A172 (cell line): ENCODE results near the gene NFIX. TPM values are rescaled to one million over a fixed set of nuclear protein-coding genes. Genes with fewer than 3 reads are reported as not detected.

Experiments
- DNase-seq: peaks from one replicate; pipeline ENCODE4 v3.0.0-alpha.2; 2015; ENCODE audit warnings: low spot score
- total RNA-seq: library from RNA; depleted of rRNA; stranded (reverse); fragments of >200 nt; shearing (Covaris generic); gene quantifications from 2 replicates; pipeline ENCODE4 v1.2.3, GENCODE V29; 2014

NFIX gene
- total RNA-seq, 1 experiment from 2014 or later = 25.7 TPM

DNA sequence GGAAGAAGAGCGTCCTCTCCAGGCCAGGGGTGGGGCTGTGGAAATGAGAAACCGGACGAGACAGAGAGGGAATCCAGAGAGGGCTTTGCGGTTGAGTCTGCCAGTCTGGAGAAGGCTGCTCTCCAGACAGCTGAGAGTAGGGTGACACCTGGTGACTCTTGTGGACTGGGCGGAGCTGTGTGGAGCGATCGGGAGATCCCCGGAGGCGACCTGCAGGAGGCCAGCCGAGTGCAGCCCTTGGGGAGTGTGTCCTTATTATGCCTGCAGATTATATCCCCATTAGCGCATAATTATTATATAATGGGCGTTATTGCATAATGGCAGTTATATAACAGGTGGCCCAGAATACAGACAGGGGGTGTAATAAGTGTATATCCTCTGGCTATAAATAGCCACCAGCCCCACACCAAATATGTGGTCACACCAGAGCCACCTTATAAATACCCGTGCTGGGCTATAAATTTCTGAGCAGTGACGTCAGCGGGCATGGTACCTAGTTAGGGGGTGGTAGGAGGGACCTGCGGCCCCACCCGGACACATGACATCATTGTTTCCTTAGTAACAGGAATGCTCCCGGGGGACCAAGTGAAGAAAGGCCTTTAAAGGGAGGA is 41.2 kb downstream of the NFIX start:
- DNase-seq = peak; percentile 98

DNA sequence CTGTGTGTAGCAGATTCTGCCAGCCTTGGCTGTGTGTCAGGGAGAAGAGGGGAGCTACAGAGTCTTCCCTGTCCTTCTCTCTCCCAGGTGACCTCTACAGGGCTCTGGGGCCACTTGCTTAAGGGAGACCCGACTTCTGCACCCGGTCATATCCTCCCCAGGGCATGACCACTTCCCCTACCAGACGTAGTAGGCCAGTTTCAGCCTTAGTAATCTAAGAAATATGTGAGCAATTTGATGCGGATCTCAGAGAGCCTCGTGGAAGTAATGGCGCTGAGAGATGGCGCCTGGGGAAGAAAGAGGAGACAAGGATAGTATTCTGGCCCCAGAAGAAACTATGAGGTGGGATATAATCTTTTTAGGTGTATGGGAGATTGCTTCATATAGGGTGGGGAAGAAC is 41.9 kb downstream of the NFIX start:
- DNase-seq = peak; percentile 92

DNA sequence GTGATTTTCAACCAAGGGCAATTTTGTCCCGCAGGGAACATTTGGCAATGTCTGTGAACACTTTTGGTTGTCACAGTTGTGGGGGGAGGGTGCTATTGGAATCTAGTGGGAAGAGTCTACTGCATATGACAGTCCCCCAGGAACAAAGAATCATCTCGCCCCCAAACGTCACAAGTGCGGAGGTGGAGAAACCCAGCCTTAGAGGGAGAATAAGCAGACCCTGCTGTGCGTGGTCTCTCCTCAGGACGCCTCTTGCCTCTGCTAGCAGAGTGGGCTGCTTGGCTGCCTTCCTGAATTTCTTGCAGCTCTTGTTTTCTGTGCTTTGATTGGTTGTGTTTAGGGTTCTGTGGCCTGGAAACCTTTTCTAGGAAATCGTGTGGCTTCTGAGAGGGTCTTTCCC is 42.5 kb downstream of the NFIX start:
- DNase-seq = no peak

DNA sequence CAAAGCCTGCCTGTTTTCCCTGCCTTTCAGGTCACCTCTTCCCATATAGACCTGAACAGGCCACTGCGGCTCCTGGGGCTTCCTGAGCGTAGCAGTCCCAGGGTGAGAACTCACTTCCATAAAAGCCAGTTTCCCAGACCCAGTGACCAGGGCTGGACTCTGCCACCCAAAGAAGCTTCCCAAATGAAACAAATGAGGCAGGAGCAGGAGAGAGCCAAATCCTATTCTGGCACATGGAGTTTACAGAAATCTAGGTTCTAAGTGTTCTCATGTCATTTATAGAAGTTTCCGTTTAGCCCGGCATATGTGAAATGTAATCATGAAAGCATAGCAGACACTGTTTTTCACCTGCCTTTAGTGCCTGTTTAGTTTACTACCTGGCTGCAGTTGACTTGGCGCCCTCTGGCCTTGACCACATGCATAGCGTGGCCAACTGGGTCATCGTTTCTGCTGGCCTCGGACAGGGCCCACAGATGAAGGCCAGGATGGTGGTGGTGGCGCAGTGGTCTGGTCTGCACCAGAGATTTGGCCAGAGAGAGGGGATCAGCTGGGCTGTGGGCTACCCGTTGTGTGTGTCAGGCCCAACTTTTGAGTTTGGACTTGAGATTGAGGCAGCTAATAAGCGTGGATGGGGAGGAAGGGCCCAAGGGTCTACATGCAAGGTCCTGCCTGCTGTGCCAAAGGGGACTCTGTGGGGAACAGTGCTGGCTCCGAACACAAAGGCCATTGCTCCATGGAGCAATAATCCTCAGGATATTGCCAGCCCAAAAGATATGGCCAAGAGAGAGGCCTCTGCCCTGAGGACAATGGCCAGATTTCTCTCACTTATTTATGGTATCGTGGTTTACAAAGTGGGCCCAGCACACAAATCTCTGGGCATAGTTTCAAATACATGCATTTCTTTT is 43.3 kb downstream of the NFIX start:
- DNase-seq = no peak

DNA sequence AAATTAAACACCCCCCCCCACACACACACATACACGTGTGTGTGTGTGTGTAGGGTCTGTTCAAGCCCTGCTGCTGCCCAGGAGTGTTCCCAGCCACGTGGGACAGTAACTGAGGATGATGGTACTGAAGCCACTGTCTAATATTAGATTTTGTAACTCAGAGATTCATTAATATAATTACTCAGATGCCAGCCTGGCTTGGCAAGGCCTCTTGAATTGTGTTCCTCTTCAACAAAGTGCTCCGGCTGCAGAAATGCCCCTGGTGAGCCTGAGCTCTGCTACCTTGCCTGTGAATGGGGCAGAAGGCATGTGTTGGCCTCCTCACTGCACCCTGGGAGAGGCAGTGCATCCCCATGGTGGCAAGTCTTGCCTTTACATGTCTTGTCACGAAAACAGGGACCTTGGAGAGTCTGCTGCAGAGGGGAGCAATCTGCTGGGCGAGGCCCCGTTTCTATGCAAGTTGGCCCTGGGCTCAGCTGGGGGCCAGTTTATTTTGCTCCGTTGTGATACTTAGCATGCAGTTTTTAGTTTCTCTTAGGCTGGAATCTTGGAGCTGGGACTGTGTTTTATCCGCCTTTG is 44.0 kb downstream of the NFIX start:
- DNase-seq = no peak

DNA sequence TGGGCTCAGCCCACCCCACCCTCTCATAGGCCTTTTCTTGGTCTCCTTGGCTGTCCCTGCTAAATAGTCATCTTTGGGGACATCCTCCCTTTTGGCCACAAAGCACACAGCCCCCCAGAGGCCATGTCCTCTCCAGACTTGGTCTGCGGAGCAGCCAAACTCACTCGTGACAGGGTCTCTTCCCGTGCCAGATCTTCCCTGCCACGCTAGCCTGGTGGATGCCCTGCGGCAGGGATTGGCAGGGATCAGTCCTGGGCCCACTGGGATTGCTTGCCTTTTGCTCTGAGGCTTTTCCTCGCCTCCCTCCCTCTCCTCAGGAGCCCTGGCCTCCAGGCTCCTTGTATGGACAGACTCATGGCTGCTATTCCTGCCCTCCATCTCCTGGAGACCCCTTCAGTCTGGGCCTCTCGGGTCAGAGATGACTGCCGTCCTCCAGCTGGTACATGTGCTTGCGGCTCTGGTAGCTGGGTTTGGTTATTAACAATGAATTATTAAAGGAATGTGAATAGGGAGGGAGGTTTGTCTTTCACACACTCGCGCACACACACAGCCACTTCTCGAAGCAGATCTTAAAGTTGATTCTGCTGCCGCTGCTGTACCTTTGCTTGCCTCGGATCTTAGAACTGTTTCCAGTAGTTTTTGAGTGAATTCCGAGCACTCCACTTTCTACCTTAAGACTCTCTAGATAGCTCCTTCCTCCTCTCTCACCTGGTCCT is 45.1 kb downstream of the NFIX start:
- DNase-seq = no peak

DNA sequence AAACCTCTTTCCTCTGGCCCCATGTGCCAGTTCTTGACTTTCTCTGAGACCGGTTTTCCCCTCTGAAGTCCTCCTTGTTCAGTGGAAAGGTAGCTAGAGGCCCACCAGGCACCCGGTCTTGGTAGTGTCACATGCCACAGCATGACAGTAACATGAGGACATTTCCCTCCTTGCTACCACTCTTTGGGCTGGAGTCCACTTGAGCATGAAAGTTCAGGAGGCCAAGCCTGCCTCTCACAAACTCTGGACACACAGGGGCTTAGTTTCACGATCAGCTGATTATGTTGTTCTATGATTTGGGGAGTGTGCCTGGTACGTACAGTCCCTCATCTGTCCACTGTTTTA is 45.6 kb downstream of the NFIX start:
- no peak for DNase-seq

DNA sequence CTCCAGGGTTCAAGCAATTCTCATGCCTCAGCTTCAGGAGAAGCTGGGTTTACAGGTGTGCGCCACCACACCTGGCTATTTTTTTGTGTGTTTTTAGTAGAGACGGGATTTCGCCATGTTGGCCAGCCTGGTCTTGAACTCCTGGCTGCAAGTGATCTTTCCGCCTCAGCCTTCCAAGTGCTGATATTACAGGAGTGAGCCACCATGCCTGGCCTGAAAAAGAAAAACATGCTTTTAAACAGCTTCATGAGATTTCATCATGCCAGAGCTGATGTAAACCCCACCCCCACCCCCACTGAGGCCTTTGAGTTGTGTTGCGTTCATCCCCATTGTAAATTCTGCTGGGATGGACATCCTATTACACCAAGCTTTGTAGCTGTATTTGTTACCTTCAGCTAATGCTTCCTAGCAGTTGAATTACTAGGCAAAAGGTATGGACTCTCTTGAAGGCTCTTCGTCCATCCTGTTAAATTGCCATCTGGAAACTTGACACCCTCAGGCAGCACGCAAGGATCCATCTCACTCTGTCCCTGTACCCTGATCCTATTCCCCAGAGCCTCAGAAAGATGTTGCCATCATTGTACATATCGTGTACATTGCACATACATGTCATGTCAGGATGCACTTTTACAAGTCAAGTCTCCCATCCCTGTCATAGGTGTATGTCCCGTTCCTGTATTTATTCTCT is 47.3 kb downstream of the NFIX start:
- DNase-seq = no peak

DNA sequence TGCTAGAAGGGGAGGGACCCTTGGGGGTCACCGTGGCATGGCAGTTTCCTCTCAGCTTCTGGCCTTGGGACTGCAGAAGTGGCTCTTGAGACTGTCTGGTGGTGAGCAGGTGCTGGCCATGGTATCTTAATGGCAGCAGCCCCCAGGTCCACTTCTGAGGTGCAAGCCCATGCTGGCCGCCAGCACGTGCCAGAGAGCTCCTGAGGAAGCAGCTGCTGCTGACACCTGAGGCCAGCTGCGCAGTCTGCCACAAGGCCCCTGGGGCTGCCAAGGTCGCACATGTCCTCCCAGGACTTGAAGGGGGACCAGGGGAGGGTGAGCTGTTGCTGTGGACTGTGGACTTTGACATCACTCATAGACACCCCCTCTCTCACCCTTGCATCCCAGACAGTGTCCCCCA is 48.0 kb downstream of the NFIX start:
- DNase-seq = no peak

DNA sequence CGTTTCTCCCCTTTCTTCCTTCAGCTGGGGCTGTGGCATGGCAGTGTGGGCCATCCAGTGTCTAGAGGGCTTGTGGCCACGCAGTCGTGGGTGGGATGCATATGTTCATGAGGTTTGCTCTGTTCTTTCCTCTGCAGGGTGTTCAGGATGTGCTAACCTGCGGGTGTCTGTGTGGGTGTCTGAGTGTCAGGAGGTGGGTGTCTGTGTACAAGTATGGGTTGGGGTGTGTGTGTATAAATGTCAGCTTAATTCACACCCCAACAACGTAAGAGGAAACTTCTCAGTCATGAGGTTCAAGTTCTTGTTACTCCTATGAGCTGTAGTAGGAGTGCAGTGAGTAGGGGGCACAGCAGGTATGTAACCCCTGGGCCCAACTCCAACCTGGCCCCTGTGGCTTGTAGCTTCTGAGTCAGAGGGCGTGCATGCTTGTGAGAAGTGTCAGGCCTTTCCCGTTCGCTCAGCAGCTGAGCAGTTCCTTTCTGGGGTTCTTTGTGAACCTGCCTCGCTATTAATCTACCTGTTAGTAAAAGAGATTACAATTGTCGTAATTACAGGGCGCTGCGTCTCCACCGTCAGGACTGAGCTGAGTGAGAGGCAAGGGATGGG is 49.1 kb downstream of the NFIX start:
- peak; percentile 68 for DNase-seq

DNA sequence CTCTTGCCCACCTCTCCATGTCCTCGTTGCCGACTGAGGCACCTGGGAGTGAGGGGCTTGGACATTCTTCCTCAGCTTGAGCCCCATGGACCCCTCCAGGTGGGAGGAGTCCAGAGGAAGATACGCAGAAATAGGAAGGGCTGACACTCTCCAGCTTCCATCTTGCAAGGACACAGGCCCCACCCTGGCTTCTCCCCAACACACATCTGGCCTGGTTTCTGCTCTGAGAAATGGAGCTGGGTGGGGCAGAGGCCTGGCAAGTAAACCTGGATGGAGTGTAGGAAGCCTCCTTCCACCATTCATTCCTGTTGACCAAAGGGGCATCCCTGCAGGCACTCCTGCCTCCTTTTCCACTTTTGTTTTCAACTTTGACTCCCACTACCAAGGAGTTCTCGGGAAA is 50.5 kb downstream of the NFIX start:
- no peak for DNase-seq

DNA sequence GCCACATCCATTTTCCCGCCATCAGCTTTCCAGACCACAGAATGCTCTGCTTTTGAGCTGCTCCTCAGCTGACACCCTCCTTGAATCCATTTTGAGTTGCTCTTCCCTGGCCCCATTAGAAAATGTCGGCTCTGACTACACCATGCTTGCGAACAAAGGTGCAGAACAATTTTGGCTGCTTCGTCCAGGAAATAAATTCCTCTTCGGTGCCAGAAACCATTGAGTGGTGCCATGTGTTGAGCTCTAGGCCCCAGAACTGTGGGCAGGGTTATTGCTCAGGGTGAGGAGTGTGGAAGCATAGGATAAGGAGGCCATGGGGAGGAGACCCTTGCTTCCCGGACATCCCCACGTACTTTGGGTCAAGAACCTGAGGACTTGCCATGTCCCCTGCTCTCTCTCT is 52.1 kb downstream of the NFIX start:
- DNase-seq = no peak

DNA sequence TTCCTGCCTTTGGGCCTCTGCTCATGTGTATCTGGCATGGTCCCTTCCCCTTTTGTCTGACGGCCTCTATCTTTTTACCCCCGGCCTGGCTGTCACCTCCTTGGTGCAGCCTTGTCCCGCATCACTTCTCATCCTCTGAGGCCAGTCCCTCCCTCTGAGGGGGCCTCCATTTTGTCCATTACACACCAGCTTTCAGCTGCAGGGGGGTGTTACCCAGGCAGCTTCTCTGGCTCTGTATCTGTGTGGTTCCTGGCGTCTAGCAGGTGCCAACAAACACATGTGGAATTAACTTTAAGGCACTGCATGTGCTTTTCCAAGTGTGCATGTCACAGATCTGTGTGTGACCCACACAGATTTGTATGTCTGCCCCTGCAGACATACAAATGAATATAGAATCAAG is 55.0 kb downstream of the NFIX start:
- no peak for DNase-seq

DNA sequence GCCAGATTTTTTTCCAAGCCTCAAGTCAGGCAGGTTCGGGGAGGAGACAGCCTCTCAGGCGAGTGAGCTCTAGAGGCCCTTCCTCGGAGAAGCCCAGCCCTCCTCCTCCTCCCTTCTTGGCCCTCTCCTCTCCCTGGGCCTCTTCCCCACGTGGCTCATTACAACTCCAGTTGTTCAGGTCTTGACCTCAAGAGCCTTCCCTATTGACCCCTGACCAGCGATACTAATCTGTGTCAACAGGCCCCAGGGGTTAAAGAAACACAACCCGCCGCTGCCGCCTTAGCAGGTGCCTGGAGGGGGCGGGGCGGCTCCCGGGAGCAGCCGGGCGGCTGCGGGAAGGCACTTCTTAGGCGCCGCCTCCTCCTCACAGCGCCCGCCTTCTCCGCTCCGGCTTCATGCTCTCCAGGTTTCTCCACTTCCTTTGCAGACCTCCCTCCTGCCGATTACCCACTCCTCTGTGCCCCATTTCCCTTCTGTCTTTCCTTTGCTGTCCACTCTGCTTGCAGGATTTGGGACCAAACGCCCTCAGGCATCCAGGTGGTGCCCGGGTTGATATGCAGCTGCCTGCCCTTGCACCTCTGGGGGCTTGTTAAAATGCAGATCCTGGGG is 56.4 kb downstream of the NFIX start:
- peak; percentile 74 for DNase-seq

DNA sequence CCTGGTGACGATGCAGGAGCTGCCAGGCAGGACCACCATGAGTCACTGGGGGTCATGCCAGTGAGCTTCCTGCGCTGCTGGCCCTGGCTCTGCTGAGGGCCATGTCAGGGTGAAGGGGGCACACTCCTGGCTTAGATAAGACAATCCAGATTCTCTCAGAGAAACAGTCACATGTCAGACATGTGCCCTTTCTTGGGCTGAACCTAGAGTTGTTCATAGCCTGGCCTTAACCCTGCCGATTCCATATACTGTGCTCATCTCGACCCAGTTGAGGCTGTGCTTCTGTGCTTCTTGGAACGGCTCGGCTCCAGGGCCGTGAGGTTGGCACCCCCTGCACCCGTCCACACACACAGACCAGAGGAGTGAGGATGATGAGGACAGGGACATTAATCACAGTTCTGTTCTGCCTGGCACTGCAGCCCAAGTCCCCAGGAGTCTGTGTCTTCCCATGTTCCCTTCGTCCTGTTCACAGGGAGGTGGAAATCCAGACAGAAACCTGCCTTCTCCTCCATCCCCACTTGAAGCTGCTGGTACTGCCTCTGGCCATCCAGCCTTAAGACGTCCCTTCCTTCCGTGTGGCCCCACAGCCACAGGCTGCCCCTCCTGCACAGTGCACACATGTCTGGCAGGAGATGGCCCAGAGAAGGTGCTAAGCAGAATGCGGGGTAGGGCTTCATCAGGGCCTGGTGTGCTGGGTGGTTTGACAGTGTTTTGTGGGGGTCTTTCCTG is 57.3 kb downstream of the NFIX start:
- DNase-seq = no peak

DNA sequence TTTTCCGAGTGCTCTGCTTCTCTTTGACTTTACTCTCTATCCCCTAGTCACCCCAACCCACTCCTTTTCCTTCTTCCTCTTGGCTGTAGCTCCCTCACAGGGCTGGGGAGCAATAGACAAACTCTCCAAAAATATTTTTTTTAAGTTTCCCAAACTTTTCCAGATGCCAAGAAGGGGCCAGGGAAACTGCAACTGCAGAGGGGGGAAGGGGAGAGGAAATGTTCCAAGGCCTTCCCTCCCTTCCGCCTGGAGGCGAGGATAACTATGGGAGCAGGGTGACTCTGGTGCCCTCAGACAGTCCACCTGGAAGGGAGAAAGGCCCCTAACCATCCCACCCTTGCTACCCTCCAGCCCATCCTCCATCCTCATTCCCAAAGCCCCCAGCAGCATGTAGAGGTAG is 58.0 kb downstream of the NFIX start:
- peak; percentile 43 for DNase-seq

DNA sequence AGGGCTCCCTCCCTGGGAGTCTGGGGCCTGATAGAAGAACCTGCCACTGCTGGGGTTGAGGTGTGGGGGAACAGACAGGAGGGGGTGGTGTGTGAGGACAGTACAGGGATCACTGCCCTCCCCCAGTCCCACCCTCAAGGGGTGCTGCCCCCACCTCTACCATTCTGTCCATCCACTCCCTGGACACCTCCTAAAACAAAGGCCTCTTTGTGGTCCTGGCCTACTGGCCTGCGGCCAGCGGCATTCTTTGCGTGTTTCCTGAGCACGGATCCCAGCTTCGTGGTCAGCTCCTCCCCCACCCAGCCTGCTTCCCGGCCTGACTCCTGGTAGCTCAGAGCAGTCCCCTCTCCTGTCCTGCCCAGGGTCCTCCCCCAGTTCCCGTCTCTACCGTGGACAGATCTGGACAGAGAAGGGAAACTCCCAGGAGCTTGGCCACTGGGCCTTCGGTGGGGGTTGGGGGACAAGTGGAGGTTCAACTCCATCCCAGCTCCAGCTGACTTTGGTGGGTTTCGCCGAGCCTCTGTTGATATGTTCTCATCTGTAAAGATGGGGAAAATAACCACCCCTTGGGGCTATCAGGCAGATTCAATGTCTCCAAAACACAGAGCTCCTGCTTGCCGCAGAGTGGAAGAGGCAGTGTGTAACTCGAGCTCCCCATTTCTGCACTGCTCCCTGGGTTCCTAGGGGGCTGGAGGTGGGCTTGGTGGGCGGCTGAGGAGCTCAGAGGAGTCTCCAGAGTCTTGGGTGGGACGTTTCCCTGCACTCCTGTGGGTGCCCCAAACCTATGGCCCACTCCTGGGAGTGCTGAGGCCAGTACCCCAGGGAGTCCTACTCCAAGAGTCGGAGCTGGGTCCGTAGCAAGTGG is 58.7 kb downstream of the NFIX start:
- DNase-seq = peak; percentile 97

DNA sequence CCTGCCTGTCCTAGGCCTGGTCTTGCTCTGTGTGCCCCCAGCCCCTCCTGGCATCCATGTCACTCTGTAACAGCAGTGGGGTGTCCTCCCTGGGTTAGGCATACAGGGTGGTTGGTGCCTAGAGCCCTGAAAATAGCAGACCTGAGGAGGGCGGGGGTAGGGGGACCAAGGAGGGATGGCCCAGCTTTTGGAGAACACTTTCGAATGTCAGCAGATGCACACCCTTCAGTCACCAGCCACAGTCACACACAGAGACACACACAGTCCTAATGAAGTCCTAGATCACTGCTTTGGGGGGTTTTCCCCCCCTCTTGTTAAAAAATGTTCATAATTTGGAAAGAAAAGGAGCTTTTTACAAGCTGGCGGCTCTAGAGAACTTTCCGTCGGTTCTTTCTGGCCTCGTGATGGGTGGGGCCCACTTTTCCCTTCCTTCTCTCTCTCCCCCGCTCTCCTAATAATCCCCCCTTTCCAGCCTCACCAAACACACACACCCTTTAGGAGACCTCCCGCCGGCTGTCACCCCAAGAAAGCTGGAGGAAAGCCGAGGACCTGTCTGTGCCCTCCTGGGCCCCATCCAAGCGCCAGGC is 59.4 kb downstream of the NFIX start:
- no peak for DNase-seq
